HL-60 (cell line): ENCODE results near the gene GNG12.

ENCODE experiments used
- GABPA ChIP-seq: IDR thresholded peaks from 2 replicates; pipeline ENCODE4 v1.6.1; 2012; ENCODE audit warnings: low read depth
- POLR2AphosphoS5 ChIP-seq: IDR thresholded peaks from 2 replicates; pipeline ENCODE4 v1.6.1; 2012; ENCODE audit warnings: low read depth
- SPI1 ChIP-seq: IDR thresholded peaks from 2 replicates; pipeline ENCODE4 v1.6.1; 2012; ENCODE audit warnings: low read depth, mild to moderate bottlenecking, borderline replicate concordance
- TF ChIP-seq, protein P1 (sequence below): IDR thresholded peaks from one replicate; pipeline ENCODE4 v1.5.1; 2011; ENCODE audit warnings: low read length, control low read depth, inconsistent platforms; ENCODE audit not compliant: insufficient read depth
- TF ChIP-seq, protein P2 (sequence below): IDR thresholded peaks from 2 replicates; pipeline ENCODE4 v1.6.1; 2012; ENCODE audit warnings: low read depth; ENCODE audit not compliant: insufficient replicate concordance

DNA sequence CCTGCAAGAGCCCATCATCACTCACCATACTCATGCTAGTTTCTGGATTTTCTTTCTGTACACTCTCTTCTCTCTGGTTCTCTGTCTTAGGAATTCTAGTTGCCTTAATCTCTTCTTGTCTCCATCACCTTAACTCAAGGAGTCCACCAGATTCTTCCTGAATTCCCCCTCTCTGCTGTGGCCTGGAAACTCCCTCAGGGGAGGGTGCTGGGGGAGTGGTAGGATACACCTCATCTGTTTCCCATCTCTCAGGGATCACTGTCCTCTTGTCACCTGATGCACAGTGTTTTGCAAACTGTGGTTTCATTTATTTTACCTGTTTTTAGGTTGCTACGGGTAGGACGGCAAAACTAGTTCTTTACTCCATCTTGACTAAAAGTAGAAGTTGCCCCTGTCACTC is 6.6 kb upstream of the GNG12 start:
- TF ChIP-seq POLR2AphosphoS5 (no peak), SPI1 (no peak), GABPA (no peak)
- TF ChIP-seq, protein P1, sequence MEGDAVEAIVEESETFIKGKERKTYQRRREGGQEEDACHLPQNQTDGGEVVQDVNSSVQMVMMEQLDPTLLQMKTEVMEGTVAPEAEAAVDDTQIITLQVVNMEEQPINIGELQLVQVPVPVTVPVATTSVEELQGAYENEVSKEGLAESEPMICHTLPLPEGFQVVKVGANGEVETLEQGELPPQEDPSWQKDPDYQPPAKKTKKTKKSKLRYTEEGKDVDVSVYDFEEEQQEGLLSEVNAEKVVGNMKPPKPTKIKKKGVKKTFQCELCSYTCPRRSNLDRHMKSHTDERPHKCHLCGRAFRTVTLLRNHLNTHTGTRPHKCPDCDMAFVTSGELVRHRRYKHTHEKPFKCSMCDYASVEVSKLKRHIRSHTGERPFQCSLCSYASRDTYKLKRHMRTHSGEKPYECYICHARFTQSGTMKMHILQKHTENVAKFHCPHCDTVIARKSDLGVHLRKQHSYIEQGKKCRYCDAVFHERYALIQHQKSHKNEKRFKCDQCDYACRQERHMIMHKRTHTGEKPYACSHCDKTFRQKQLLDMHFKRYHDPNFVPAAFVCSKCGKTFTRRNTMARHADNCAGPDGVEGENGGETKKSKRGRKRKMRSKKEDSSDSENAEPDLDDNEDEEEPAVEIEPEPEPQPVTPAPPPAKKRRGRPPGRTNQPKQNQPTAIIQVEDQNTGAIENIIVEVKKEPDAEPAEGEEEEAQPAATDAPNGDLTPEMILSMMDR: no peak
- TF ChIP-seq, protein P2, sequence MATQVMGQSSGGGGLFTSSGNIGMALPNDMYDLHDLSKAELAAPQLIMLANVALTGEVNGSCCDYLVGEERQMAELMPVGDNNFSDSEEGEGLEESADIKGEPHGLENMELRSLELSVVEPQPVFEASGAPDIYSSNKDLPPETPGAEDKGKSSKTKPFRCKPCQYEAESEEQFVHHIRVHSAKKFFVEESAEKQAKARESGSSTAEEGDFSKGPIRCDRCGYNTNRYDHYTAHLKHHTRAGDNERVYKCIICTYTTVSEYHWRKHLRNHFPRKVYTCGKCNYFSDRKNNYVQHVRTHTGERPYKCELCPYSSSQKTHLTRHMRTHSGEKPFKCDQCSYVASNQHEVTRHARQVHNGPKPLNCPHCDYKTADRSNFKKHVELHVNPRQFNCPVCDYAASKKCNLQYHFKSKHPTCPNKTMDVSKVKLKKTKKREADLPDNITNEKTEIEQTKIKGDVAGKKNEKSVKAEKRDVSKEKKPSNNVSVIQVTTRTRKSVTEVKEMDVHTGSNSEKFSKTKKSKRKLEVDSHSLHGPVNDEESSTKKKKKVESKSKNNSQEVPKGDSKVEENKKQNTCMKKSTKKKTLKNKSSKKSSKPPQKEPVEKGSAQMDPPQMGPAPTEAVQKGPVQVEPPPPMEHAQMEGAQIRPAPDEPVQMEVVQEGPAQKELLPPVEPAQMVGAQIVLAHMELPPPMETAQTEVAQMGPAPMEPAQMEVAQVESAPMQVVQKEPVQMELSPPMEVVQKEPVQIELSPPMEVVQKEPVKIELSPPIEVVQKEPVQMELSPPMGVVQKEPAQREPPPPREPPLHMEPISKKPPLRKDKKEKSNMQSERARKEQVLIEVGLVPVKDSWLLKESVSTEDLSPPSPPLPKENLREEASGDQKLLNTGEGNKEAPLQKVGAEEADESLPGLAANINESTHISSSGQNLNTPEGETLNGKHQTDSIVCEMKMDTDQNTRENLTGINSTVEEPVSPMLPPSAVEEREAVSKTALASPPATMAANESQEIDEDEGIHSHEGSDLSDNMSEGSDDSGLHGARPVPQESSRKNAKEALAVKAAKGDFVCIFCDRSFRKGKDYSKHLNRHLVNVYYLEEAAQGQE: no peak
